ENCODE results near the gene RPS18. TPM values are rescaled to one million over a fixed set of nuclear protein-coding genes. Genes with fewer than 3 reads are reported as not detected.

Gene RPS18
- total and polyA plus RNA-seq, 2 of the 13 experiments (the other 11 are each of a cell fraction or from before 2014, with no cell fraction given) = 3,896 to 5,806 TPM

DNA sequence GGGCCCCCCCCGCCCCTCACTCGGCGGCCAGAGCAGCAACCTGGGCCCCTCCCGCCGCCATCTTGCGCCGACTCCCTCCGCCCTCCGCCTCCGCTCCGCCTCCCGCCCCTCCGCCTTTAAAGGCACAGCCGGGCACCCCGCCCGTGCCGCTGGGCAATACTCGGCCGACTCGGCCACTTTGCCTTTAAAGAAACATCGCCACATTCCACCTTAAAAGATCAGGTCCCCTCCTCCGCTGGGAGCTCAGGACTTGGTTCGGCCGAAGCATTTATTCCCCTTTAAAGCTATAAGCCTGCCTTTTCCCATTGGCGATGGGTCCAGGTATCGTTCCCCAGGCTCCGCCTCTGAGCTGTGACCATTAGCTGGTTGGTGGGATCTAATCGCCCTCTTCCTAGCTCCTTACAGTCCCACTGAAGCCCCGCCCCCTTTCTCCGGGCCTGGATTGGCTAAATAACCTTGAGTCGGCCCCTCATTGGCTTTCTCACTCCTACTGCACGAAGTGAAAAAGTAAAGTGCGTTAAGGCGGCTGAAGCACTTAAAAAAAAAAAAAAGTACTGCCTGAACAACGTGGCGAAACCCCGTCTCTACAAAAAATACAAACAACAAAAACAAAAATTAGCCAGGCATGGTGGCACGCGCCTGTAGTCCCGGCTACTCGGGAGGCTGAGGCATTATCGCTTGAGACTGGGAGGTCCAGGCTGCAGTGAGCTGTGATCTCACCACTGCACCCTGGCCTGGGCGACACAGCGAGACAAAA, 46.0 kb downstream of the RPS18 start, which contains the start of gene ZBTB22 (continued):
- TF ChIP-seq, protein P1, sequence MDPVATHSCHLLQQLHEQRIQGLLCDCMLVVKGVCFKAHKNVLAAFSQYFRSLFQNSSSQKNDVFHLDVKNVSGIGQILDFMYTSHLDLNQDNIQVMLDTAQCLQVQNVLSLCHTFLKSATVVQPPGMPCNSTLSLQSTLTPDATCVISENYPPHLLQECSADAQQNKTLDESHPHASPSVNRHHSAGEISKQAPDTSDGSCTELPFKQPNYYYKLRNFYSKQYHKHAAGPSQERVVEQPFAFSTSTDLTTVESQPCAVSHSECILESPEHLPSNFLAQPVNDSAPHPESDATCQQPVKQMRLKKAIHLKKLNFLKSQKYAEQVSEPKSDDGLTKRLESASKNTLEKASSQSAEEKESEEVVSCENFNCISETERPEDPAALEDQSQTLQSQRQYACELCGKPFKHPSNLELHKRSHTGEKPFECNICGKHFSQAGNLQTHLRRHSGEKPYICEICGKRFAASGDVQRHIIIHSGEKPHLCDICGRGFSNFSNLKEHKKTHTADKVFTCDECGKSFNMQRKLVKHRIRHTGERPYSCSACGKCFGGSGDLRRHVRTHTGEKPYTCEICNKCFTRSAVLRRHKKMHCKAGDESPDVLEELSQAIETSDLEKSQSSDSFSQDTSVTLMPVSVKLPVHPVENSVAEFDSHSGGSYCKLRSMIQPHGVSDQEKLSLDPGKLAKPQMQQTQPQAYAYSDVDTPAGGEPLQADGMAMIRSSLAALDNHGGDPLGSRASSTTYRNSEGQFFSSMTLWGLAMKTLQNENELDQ (CRISPR knock-in tag; IDR thresholded peaks at IDR 0.05; ENCODE audit: borderline replicate concordance) = no peak
- TF ChIP-seq PRDM4 (CRISPR knock-in tag; IDR thresholded peaks at IDR 0.05; ENCODE audit: borderline replicate concordance) (no peak), USF2 (IDR thresholded peaks at IDR 0.05; ENCODE audit: low read depth, low read length) (no peak), USF2 (CRISPR knock-in tag; IDR thresholded peaks at IDR 0.05; ENCODE audit: borderline replicate concordance) (no peak; the same call in 1 of the 2 replicates), RAD21 (CRISPR knock-in tag; IDR thresholded peaks at IDR 0.05) (no peak), KDM3A (CRISPR knock-in tag; IDR thresholded peaks at IDR 0.05; ENCODE audit: low read depth) (no peak), ZNF510 (CRISPR knock-in tag; IDR thresholded peaks at IDR 0.05; ENCODE audit: low read depth) (no peak), MED1 (CRISPR knock-in tag; IDR thresholded peaks at IDR 0.05) (no peak; the same call in 1 of the 2 replicates), ZFP41 (CRISPR knock-in tag; IDR thresholded peaks at IDR 0.05; ENCODE audit: borderline replicate concordance) (no peak), ZNF790 (CRISPR knock-in tag; IDR thresholded peaks at IDR 0.05; ENCODE audit: borderline replicate concordance) (no peak), ZNF569 (CRISPR knock-in tag; IDR thresholded peaks at IDR 0.05; ENCODE audit: borderline replicate concordance) (no peak), GPBP1L1 (CRISPR knock-in tag; IDR thresholded peaks at IDR 0.05) (no peak), ELF4 (CRISPR knock-in tag; IDR thresholded peaks at IDR 0.05; ENCODE audit: borderline replicate concordance) (no peak), ZNF562 (CRISPR knock-in tag; IDR thresholded peaks at IDR 0.05; ENCODE audit: borderline replicate concordance) (no peak), CEBPG (CRISPR knock-in tag; IDR thresholded peaks at IDR 0.05) (no peak)
- TF ChIP-seq, protein P2, sequence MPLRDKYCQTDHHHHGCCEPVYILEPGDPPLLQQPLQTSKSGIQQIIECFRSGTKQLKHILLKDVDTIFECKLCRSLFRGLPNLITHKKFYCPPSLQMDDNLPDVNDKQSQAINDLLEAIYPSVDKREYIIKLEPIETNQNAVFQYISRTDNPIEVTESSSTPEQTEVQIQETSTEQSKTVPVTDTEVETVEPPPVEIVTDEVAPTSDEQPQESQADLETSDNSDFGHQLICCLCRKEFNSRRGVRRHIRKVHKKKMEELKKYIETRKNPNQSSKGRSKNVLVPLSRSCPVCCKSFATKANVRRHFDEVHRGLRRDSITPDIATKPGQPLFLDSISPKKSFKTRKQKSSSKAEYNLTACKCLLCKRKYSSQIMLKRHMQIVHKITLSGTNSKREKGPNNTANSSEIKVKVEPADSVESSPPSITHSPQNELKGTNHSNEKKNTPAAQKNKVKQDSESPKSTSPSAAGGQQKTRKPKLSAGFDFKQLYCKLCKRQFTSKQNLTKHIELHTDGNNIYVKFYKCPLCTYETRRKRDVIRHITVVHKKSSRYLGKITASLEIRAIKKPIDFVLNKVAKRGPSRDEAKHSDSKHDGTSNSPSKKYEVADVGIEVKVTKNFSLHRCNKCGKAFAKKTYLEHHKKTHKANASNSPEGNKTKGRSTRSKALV (CRISPR knock-in tag; IDR thresholded peaks at IDR 0.05) = no peak
- TF ChIP-seq, protein P3, sequence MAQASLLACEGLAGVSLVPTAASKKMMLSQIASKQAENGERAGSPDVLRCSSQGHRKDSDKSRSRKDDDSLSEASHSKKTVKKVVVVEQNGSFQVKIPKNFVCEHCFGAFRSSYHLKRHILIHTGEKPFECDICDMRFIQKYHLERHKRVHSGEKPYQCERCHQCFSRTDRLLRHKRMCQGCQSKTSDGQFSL (CRISPR knock-in tag; IDR thresholded peaks at IDR 0.05) = no peak; the same call in 1 of the 2 replicates

Measured in HepG2 (cell line).